ENCODE measurements around the gene IKZF1. TPM values are rescaled to one million over a fixed set of nuclear protein-coding genes. Genes with fewer than 3 reads are reported as not detected.

The IKZF1 gene
- total and polyA plus RNA-seq, 12 donors, result 0.98 to 31.5 (median 9.4) TPM

- TF ChIP-seq CTCF (IDR thresholded peaks at IDR 0.05) (no peak), POLR2A (IDR thresholded peaks at IDR 0.05) (no peak)
- H3K36me3 ChIP-seq (replicated peaks in 1 of 2), result no peaks in the 10 kb centered on the region
- no peak for DNase-seq
- H3K27me3 ChIP-seq, result no peaks in the 10 kb centered on the region
- no peaks in the 10 kb centered on the region for H3K4me1 ChIP-seq (replicated peaks in 1 of 2)
- H3K9me3 ChIP-seq (replicated peaks in 1 of 3), result no peaks in the 10 kb centered on the region
- 70 to 82% (median 74%) methylated on average over 15 to 17 of the region's 17 CpGs for WGBS, 4 donors
- H3K4me3 ChIP-seq, result no peak overlapping the region
- no peak overlapping the region for H3K27ac ChIP-seq
- intact Hi-C loops (cut with DNase I), result loop anchor here (5.0 to 10.0 kb wide), 2 partner anchors 198 to 315 kb away; partner anchors contain the start of gene ZPBP (in 1 of the 2)
These were observed 105.6 kb downstream of the IKZF1 start for GRCh38 chr7:50409856-50410745.

- no peaks in the 10 kb centered on the region for H3K27me3 ChIP-seq
- H3K4me1 ChIP-seq (replicated peaks in 1 of 2), result no peaks in the 10 kb centered on the region
- no peak overlapping the region for H3K27ac ChIP-seq
- H3K36me3 ChIP-seq (replicated peaks in 1 of 2), result no peaks in the 10 kb centered on the region
- no peak overlapping the region for H3K4me3 ChIP-seq
- H3K9me3 ChIP-seq (replicated peaks in 1 of 3), result no peaks in the 10 kb centered on the region
- WGBS, 4 donors, result 82 to 93% (median 87%) methylated on average over 6 of the region's 6 CpGs
- TF ChIP-seq CTCF (IDR thresholded peaks at IDR 0.05) (no peak), POLR2A (IDR thresholded peaks at IDR 0.05) (no peak)
- no peak for DNase-seq
- intact Hi-C loops (cut with DNase I), result loop anchor here (5.0 to 10.0 kb wide), 2 partner anchors 199 to 317 kb away; partner anchors contain the start of gene ZPBP (in 1 of the 2)
These were observed 106.8 kb downstream of the IKZF1 start for GRCh38 chr7:50411332-50411731.

- Histone ChIP-seq H3K36me3 (replicated peaks in 1 of 2) (no peaks in the 10 kb centered on the region), H3K27me3 (no peaks in the 10 kb centered on the region), H3K27ac (no peak overlapping the region), H3K4me3 (no peak overlapping the region), H3K9me3 (replicated peaks in 1 of 3) (no peaks in the 10 kb centered on the region), H3K4me1 (replicated peaks in 1 of 2) (no peaks in the 10 kb centered on the region)
- TF ChIP-seq CTCF (IDR thresholded peaks at IDR 0.05), result no peak
- TF ChIP-seq POLR2A (IDR thresholded peaks at IDR 0.05), result no peak
- WGBS, 4 donors, result 42 to 62% (median 51%) methylated on average over 4 of the region's 4 CpGs
- DNase-seq, result no peak
- intact Hi-C loops (cut with DNase I), result loop anchor here (5.0 to 10.0 kb wide), 2 partner anchors 201 to 318 kb away; partner anchors contain the start of gene ZPBP (in 1 of the 2)
These were observed 108.5 kb downstream of the IKZF1 start for GRCh38 chr7:50412973-50413372.

GRCh38 chr7:50413561-50413960 lies 109.0 kb downstream of the IKZF1 start:
- DNase-seq, result no peak
- 85 to 87% (median 87%) methylated on average over 7 of the region's 7 CpGs; no CpG with 5 or more reads in 1 of the 4 donors for WGBS, 4 donors
- intact Hi-C loops (cut with DNase I), result loop anchor here (5.0 to 10.0 kb wide), 2 partner anchors 201 to 319 kb away; partner anchors contain the start of gene ZPBP (in 1 of the 2)

More at GRCh38 chr7:50413561-50413960, 109.0 kb downstream of the IKZF1 start:
- H3K4me1 ChIP-seq (replicated peaks in 1 of 2), result no peaks in the 10 kb centered on the region
- TF ChIP-seq POLR2A (IDR thresholded peaks at IDR 0.05) (no peak), CTCF (IDR thresholded peaks at IDR 0.05) (no peak)
- H3K36me3 ChIP-seq (replicated peaks in 1 of 2), result no peaks in the 10 kb centered on the region
- H3K27ac ChIP-seq, result no peak overlapping the region
- no peaks in the 10 kb centered on the region for H3K9me3 ChIP-seq (replicated peaks in 1 of 3)
- no peaks in the 10 kb centered on the region for H3K27me3 ChIP-seq
- no peak overlapping the region for H3K4me3 ChIP-seq

Data from adrenal gland (tissue), 12 donors.